G401 (cell line): ENCODE results near the gene LAMA2. TPM values are rescaled to one million over a fixed set of nuclear protein-coding genes. Genes with fewer than 3 reads are reported as not detected.

Source experiments
- DNase-seq: peaks from one replicate; pipeline ENCODE4 v3.0.0-alpha.2; 2015; ENCODE audit warnings: low spot score
- in situ Hi-C: cut with HindIII; loops from 2 replicates; pipeline ENCODE4 v1.10.0; 2016; ENCODE audit warnings: low sequenced_read_pairs, mixed read lengths
- total RNA-seq: library from RNA; depleted of rRNA; stranded (reverse); fragments of >200 nt; shearing (Covaris generic); gene quantifications from 2 replicates; pipeline ENCODE4 v1.2.3, GENCODE V29; 2014

Gene LAMA2
- total RNA-seq, 1 experiment from 2014 or later: not detected

DNA sequence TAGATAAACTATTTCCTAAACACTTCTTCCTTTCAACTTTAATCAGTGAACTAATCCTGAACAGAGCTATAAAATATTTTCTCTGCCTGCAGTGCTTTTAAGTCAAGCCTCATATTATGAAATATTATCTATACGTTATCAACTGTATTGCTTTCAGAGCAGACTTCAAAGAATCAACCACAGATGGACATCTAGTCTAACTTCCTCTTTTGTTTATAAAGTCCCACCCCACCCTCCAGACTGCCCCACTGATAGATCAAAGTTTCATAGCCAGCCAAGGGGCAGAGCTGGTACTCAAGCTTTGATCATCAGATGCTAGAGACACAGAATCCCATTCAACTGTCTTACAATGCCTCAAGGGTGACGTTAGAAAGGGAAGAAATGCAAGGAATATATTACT is 308.3 kb downstream of the LAMA2 start:
- no peak for DNase-seq
- in situ Hi-C loops: no loop called here

DNA sequence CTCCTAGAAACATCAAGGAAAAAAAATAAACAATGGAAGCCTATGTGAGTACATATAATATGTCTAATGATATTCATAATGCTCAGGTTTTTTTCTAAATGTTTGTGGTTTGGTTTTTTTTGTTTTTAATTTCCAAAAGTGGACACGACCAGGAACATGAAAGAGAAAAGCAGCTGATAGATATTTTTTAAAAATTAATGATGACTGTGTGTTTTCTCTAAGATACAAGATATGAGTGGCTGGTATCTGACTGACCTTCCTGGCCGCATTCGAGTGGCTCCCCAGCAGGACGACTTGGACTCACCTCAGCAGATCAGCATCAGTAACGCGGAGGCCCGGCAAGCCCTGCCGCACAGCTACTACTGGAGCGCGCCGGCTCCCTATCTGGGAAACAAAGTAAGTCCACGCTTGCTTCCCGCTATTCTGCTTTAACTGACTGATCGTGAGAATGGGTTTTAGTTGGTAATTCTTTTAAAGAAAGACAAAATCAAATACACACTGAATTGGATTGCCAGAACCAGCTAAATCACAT is 309.6 kb downstream of the LAMA2 start:
- in situ Hi-C loops: no loop called here
- DNase-seq: no peak

DNA sequence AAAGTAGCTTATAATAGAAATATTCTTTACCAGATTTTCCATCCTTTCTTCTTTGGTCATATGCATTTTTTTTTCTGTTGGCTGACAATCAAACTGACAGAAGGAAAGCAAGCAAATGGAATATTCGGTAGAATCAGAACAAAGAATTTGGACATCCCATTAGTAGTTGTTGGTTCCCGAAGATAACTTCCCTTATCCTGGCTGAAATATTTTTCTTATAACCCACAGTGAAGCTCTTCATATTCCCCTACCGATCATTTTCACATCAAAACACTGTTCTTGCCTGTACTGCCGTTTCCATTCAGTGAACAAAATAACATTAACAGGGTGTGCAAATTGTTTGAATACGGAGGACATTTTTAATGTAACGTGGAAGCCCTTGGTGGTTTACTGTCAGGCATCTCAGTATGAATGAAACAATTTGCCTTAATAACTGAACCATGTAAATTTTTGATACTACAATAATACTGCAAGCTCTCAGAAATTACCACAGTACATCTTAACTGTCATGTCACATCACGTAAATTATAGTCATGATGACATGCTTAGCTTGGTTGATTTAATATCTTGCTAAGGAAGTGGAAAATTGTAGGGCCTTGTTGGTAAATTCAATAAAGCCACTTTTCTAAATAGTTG is 311.5 kb downstream of the LAMA2 start:
- in situ Hi-C loops: no loop called here
- no peak for DNase-seq

DNA sequence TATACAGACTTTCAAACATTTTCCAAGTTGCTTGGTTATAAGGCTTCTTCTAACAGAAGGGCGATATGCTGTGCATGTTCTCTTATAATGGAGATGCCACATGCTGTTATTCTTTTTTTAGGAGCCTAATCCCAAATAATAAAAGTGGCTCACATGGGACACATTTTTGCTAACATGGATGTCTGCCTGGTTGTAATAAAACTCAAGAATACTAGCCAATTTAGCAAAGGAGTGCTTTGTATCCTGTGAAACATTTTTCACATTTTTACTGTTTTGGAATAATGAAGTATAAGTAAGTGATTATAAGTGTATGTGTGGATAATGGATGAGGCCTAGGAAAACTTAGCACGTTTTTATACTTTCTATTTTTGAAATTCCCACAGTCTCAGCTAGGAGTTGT is 312.2 kb downstream of the LAMA2 start:
- DNase-seq: no peak
- in situ Hi-C loops: no loop called here

DNA sequence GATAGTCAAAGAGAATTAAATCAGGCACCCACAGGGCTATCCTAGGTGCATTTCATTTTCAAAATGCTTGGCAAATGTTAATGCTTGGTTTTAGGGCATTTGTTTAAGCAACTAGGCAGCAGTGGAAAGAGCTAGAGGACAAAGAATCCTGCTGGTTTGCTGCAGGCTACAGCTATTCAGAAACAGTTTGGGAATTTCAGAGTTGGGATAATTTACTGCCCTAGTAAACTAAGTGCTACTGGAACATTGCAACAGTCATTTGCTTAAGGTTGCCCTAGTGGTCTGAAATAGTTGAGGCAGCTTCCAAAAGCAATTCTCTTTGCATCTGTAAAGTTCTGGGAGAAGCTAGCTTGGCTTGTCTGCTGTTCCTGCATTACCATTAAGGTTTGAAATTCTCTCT is 312.7 kb downstream of the LAMA2 start:
- in situ Hi-C loops: no loop called here

DNA sequence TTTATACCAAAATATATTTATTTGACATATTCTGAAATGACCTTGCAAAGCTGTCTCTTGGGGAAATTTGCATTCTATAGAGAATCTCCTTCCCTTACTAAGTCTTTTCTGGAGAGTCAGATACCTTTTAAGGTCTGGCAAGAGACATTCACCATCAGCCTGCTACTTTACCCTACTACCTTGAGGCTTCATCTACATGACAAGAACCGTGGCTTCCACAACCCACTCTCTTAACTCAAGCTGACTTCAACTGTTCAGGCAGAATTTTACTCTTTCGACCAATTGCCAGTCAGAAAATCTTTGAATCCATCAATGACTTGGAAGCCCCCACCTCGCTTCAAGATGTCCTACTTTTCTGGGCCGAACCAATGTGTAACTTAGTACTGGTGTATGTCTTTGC is 314.2 kb downstream of the LAMA2 start:
- no peak for DNase-seq
- in situ Hi-C loops: no loop called here

More for the DNA sequence above, 312.7 kb downstream of the LAMA2 start:
- DNase-seq: no peak

DNA sequence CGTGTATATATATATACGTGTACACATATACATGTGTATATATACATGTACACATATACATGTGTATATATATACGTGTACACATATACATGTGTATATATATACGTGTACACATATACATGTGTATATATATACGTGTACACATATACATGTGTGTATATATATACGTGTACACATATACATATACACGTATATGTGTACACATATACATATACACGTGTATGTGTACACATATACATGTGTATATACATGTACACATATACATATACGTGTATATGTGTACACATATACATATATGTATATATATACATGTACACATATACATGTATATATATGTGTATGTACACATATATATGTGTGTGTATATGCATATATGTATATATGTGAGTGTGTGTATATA is 317.2 kb downstream of the LAMA2 start:
- no peak for DNase-seq
- in situ Hi-C loops: no loop called here

DNA sequence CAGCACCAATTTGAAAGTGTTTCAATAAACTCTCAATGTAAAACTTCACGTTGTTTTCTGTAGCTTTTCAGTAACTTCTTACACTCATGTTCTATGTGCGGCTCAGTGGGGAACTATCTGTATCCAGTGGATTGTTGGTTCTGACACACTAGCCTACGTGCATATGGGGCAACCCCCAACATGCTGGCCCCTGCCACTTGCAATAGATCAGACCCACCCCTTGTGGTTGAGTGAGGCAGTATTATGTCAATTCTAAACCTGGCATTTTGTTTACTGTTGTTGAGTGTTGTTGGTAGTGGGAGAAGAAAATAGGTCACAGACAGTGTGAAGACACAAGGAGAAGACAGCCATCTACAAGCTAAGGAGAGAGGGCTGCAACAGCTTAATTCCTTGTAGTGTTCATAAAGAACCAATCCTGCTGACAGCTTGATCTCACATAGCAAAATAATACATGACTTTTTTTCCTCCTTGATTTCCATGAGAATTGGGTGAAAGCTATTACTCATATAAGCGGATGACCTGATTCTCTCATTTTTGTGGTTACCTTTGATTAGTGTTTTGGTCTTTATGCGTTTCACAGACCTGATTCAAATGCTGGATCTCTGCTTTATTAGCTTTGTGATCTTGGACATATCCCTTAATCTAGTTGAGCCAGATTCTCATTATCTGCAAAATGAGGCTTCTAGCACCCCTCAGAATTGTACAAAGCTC is 320.4 kb downstream of the LAMA2 start:
- in situ Hi-C loops: no loop called here

DNA sequence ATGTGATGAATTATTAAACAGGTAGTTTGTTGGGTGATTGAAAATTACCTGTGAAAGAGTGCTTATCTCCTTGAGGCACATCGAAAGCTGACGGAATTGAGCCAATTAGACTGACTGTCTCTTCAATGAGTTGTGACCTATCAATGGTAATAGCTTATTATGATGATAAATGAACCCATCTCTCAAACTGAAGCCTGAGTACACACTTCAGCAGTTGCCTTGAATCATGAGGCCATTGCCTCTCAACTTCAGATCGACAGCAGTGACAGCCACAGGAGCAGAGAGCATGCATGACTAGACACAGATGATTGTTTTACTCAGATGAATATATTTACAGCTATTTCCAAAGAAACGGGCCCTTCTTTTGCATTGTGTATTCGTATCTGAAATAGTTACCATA is 323.9 kb downstream of the LAMA2 start:
- DNase-seq: no peak
- in situ Hi-C loops: no loop called here

More for the DNA sequence above, 320.4 kb downstream of the LAMA2 start:
- DNase-seq: no peak

DNA sequence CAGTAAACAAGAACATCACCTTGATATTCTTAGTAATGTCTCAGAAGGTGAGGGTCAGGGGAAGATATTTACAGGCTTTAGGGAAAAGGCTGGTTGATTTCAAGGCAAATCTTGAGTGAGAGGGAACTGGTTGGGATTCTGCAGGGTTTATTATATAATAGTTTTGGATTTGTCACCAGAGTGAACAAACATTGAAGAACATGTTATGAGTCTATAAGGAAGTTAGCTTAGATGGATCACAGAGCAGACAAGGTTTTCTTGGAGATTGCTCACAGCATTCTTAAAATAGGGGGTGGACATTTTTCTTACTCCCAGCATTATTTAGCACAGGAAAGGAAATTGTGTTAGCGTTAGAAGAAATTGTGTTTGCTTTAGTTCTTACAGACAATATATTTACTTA is 324.9 kb downstream of the LAMA2 start:
- in situ Hi-C loops: no loop called here
- DNase-seq: no peak

DNA sequence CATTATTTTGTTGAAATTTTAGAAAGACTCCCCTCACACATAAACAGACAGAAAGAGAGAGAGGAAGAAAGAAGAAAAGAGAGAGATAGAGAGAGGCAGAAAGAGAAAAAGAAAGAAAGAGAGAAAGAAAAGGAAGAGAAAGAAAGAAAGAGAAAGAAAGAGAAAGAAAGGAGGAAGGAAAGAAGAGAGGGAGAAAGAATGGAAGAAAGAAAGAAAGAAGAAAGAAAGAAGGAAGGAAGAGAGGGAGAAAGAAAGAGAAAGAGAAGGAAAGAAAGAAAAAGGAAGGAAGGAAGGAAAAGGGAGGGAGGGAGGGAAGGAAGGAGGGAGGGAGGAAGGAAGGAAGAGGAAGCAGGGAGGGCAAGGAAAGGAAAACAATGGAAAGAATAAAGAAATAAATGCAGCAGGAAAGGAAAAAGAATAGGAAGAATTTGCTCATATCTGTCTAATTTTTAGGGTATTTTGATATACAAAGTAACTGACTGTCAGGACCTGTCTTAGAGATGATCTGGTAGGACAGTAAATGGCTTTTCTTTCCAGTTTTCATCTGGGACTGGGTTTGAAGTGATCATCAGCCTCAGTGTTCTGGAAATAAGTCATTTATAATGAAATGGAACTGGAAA is 325.6 kb downstream of the LAMA2 start:
- no peak for DNase-seq
- in situ Hi-C loops: no loop called here

DNA sequence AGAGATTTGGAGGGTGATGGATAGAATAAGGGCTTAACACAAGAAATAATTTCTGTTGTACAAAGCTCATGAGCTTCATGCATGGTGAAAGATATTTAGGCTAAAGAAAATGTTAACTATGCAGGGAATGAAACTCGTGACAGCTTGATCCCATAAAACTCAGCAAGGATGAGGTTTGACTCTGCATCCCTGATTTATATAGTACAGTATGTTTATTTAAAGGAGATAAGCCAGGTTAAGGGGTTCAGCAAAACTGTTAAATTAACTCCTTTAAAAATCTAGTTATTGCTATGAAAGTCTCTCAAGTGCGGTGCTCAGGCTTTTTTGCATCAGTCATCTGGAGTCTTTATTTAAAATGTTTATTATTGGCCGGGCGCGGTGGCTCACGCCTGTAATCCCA is 326.4 kb downstream of the LAMA2 start:
- no peak for DNase-seq
- in situ Hi-C loops: no loop called here

DNA sequence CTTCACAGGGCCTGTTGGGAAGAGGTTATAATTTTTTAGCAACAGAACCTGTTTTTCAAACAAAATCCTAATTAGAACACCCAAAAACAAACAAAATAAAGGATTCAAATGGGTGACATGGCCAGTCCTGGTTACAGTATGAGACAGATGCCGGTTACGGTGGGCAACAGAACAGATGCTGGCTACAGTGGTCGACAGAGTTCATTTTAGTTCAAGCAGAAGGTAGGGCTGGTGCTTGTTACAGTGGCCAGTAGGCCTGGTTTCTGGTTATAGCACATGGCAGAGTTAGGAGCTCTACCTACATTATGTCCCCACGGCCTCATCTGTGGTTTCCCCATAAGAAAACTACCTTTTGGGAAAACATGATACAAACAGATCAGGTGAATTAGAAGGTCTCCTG is 327.7 kb downstream of the LAMA2 start:
- in situ Hi-C loops: no loop called here
- DNase-seq: no peak

DNA sequence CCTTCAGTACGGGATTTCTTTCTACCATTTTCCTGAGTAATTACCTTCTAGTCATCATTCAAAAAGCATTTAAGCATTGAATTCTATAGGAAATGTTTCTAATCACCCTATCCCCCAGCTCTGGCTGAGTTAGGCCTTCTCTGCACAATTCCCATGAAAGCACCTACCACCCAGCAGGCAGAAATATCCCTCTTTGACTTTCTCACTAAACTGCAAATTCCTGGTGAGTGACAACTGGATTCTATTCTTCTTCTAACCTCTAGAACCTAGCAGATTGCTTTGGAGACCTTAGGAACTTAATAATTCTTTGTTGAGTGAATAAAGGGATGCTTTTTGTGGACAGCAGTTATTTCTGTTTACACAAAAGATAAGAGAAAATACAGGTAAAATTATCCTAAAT is 328.7 kb downstream of the LAMA2 start:
- DNase-seq: no peak
- in situ Hi-C loops: no loop called here

DNA sequence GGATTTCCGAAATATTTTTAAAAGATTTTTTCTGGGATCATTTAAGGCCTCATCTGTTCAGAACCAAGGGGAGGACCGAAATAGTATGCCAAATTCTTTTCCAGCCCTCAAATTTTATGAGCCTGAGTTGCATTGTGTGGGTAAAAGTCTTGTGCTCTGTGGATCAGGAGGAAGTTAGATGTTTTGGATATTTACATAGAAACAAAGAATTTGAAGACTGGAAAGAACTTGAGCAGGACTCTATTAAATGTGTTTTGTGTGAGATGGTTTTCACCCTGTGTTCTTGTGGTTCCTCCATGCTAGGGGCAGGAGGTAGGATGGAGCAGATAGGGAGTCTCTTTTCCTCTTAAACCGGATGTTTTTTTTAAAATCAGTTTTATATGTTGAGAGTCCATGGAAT is 329.1 kb downstream of the LAMA2 start:
- in situ Hi-C loops: no loop called here

DNA sequence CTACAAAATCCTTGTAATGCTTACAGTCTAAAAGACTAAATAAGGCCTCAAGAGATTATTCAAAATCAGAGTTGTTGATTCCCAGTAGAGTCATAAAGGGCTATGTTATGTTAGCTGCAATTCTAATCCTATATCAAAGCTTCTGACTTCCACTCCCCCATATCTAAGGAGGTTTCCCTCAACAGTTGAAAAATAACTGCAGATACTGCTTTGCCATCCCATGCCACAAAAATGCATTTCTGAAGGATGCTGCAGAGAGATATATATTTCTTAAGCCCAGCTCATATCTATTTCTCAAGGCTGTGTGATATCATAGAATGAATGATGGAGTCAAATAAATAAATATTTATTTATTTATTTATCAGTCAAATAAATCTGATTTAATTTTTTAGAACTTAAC is 332.3 kb downstream of the LAMA2 start:
- no peak for DNase-seq
- in situ Hi-C loops: no loop called here

More for the DNA sequence above, 329.1 kb downstream of the LAMA2 start:
- no peak for DNase-seq

DNA sequence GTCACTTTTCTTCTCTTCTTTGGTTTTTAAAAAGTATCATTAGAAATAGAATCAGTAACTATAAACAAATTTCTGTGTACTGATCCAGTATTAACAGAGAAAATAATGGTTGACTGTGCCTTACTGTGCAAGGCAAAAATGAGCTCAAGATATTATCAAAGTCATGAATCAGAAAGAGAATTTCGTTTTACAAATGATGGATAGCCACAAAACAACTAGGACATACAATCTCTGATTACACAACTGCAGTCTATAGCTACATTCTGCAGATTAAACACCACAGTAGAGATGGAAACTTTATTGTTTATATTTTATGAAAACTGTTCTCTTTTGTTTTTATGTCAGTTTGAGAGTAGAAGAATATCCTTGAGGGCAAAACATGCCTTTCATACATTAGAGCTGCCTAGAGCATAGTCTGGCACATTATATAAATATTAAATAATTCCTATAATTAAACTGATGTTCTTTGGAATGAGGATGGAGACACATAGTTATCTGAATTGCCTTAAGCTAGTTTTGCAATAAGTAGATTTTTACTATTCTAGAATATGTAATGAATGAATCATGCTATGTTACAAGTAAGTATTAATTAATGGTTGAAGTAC is 333.1 kb downstream of the LAMA2 start:
- in situ Hi-C loops: no loop called here
- DNase-seq: no peak

DNA sequence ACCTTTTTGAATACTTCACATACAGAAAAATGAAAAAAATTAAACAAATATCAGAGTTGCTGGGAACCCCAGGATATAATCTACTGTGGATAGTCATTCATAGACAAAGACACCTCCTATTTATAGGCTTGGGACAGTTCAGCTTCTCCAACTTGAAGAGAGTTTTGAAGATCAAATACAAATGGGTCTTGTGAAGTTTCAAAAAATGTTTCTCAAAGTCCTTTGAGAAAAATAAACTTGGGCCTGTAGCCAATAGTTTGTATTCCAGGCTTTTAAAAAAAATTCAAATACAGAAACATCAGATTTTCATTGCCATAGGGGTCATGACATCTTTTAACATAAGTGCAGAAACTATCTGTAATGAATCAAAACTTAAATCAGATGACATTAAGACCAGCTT is 334.8 kb downstream of the LAMA2 start:
- in situ Hi-C loops: no loop called here
- DNase-seq: no peak

DNA sequence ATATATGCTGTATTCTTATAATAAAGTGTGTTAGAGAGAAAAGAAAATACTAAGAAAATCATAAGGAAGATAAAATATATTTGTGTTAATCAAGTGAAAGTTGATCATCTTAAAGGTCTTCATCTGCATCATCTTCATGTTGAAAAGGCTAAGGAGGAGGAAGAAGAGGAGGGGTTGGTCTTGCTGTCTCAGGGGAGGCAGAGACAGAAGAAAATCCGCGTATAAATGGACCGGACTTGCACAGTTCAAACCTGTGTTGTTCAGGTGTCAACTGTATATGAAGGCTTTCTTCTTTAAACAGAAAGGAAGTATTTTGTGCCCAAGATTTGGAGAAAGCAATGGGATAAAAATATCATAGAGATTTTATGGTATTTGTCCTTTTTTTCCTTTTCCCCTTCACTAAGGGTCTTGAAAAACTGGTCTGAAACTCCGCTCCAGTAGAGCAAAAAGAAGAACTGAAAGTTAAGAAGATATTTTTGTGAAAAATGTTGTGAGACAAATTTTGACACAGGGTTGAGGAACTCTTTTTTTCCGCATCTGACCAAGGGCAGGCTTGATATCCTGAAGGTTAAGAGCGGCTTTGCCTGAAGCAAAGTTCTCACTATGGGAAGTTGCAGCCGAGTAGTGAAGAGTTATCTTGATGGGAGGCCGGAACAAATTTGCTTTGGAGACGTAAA is 350.7 kb downstream of the LAMA2 start:
- in situ Hi-C loops: no loop called here
- DNase-seq: no peak
